AG09319 (cell line): ENCODE data around the gene MICU2.

Experiments used
- DNase-seq: peaks from one replicate; pipeline ENCODE4 v3.0.0-alpha.2; 2010; ENCODE audit warnings: low read depth; ENCODE audit errors: extremely low read depth
- CTCF ChIP-seq: IDR thresholded peaks from 2 replicates; pipeline ENCODE4 v1.5.1; 2011; ENCODE audit warnings: low read depth, mild to moderate bottlenecking, inconsistent platforms, low read length, moderate library complexity

Gene MICU2

DNA sequence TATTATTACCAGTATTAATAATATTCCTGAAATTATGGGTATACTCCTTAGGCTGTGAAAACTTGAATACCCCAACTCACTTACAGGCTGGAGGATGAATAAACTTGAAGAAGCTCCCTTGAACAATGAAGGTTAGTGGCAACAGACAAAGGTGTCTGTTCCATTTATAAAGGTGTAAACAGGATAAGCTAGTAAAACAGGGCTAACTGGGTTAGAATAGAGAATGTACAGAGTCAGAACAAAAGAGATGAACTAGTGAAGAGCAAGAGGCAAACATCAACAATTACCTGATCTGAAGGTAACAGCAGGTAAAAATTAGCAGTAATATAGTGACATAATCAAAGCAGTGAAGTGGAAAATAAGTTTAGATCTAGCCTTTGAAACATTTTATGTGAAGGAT is 23.2 kb downstream of the MICU2 start:
- DNase-seq, result no peak
- no peak for TF ChIP-seq CTCF

GRCh38 chr13:21579754-21580316 is 24.1 kb downstream of the MICU2 start:
- DNase-seq, result no peak
- TF ChIP-seq CTCF, result no peak

DNA sequence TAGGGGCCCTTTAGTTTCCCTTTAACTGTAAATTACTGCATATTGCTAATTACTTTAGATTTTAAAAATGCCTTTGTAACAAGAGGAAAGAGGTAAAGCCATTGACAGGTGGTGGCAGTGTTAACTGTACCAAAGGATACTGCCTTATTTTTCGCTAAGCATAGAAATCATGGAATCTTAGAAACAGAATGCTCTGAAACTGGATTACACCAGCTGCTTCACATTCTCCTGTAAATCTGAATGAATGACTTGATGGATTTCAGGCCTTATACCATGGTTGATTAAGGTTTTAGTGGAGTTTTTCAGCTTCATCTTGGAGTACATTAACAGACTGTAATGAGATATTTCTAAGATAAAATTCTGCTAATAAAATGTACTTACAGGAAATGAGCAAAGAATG is 25.2 kb downstream of the MICU2 start:
- no peak for TF ChIP-seq CTCF
- no peak for DNase-seq

DNA sequence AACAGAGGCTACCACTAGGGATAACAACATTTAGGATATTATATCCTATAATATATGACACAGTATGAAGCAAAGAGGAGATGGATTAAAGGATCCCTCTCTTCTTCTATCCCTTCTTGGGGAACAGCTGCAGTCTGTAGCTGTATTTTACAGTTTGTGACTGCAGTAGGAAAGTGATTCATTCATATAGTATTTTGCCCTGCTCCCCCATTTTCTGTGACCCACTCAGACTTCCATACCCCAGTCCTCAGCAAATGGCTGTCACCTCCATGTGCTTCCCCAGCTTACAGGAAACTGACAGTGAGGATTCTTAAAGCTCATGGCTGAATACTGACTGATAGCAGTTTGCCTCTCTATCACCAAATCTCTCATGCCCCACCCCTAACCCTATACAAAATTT is 27.5 kb downstream of the MICU2 start:
- TF ChIP-seq CTCF, result no peak
- DNase-seq, result no peak

- DNase-seq, result no peak
- no peak for TF ChIP-seq CTCF
Observed at GRCh38 chr13:21573920-21574712, 29.9 kb downstream of the MICU2 start.

DNA sequence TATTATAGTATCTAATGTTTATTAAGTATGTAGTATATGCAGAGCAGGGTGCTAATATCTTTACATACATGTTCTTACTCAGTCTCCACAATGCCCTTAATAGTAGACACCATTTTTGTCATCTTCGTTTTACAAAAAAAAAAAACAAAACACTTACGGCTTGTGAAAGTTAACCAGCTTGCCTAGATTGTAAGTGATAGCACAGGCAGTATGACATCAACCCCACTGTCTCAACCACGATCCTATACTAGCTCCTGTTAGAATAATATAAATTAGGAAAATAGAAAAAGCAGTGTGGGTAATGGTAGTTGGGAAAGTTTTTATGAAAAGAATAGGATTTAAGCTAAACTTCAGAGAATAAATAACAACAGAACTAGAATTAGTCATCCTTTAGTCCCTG is 34.3 kb downstream of the MICU2 start:
- TF ChIP-seq CTCF, result no peak
- no peak for DNase-seq

DNA sequence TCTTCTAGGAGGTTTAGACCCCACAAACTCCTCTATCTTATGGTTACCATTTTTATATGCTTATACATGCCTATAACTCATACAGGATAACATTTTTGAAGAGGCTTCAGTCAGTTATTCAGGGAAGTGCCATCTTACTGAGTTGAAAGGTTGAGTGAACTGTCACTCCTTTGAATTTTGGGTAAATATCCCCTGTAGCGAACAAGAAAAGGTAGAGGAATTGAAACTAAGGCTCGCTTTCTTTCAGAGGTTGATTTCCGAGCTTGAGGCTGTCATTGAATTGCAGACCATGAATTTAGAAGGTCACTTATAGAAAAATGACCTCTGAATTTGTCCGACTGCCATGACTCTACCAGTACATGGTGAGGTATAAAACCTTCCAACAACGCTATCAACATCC is 35.1 kb downstream of the MICU2 start:
- TF ChIP-seq CTCF, result no peak
- DNase-seq, result no peak
